ENCODE data around the gene BRI3BP.

- TF ChIP-seq, protein P1, sequence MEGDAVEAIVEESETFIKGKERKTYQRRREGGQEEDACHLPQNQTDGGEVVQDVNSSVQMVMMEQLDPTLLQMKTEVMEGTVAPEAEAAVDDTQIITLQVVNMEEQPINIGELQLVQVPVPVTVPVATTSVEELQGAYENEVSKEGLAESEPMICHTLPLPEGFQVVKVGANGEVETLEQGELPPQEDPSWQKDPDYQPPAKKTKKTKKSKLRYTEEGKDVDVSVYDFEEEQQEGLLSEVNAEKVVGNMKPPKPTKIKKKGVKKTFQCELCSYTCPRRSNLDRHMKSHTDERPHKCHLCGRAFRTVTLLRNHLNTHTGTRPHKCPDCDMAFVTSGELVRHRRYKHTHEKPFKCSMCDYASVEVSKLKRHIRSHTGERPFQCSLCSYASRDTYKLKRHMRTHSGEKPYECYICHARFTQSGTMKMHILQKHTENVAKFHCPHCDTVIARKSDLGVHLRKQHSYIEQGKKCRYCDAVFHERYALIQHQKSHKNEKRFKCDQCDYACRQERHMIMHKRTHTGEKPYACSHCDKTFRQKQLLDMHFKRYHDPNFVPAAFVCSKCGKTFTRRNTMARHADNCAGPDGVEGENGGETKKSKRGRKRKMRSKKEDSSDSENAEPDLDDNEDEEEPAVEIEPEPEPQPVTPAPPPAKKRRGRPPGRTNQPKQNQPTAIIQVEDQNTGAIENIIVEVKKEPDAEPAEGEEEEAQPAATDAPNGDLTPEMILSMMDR (IDR thresholded peaks at IDR 0.05): no peak
- TF ChIP-seq POLR2AphosphoS5 (IDR thresholded peaks at IDR 0.05) (no peak), EP300 (IDR thresholded peaks at IDR 0.05) (no peak)
These were observed 71.0 kb downstream of the BRI3BP start for GRCh38 chr12:125064492-125064891.
